B cell (primary cell): ENCODE data around the gene EPB41L5. TPM values are rescaled to one million over a fixed set of nuclear protein-coding genes. Genes with fewer than 3 reads are reported as not detected.
"Not testable (repeated sequence)": the region's sequence is repeated elsewhere in the genome, so short reads cannot be mapped to it uniquely, and the experiment has no call there.

Source experiments
- ATAC-seq: fragments of 200-7000 bp; cut with Tn5 transposase; one replicate; pipeline ENCODE4 v1.10.0; 2021; ENCODE audit warnings: low read depth, mild to moderate bottlenecking, moderate number of reproducible peaks, moderate library complexity
- CTCF ChIA-PET: fragments of 350-600 bp; sonication (Branson Sonifier 250); formaldehyde crosslinking; loops from one replicate; lab custom pipeline; 2021; ENCODE audit warnings: antibody characterized with exemption, inconsistent platforms; lab: Charles Lee
- POLR2A ChIA-PET: fragments of 350-600 bp; sonication (Branson Sonifier 250); formaldehyde crosslinking; loops from one replicate; lab custom pipeline; 2021; ENCODE audit warnings: antibody characterized with exemption; lab: Charles Lee
- DNase-seq: peaks from one replicate; pipeline ENCODE4 v3.0.0; 2013
- H2AFZ ChIP-seq: 2 replicates; pipeline ENCODE4 v1.6.1; 2012; ENCODE audit warnings: mild to moderate bottlenecking, low read depth, low read length; ENCODE audit not compliant: insufficient read depth, poor library complexity, severe bottlenecking
- H3K27ac ChIP-seq, 2 donors: 1 replicate in 1 of 2; 2 replicates in 1 of 2; pipeline ENCODE4 v1.5.1; 2012 to 2013; ENCODE audit warnings: low read length in 2 of 2, mild to moderate bottlenecking in 2 of 2, moderate library complexity in 1 of 2
- H3K27me3 ChIP-seq, 4 experiments: fragments of 200-600 bp in 1 of 4; sonication (generic) in 1 of 4; replicated peaks in 1 of 4; 1 replicate in 2 of 4; 2 replicates in 2 of 4; pipeline versions ENCODE4 v1.6.1 to v1.7.0; 2013 to 2016; ENCODE audit warnings: low read length in 3 of 4, mild to moderate bottlenecking in 2 of 4, mixed read lengths in 1 of 4, moderate library complexity in 1 of 4; ENCODE audit not compliant: insufficient read depth in 4 of 4, control insufficient read depth in 3 of 4; ENCODE audit errors: control extremely low read depth in 1 of 4
- H3K36me3 ChIP-seq, 2 experiments: replicated peaks in 1 of 2; 1 replicate in 1 of 2; 2 replicates in 1 of 2; pipeline versions ENCODE4 v1.6.1 to v1.7.1; 2013; ENCODE audit warnings: low read length in 1 of 2; ENCODE audit not compliant: insufficient read depth in 2 of 2, control insufficient read depth in 1 of 2; ENCODE audit errors: control extremely low read depth in 1 of 2, extremely low read depth in 1 of 2
- H3K4me1 ChIP-seq, 2 donors: fragments of 200-600 bp in 1 of 2; sonication (generic) in 1 of 2; 1 replicate in 1 of 2; 2 replicates in 1 of 2; pipeline versions ENCODE4 v1.5.1 to v1.6.1; 2013 to 2017; ENCODE audit warnings: low read length in 2 of 2; ENCODE audit not compliant: control insufficient read depth in 2 of 2, insufficient read depth in 2 of 2
- H3K4me2 ChIP-seq: replicated peaks from 2 replicates; pipeline ENCODE3; 2012; ENCODE audit warnings: mild to moderate bottlenecking, low read depth, low read length; ENCODE audit not compliant: poor library complexity, severe bottlenecking
- H3K4me3 ChIP-seq, 5 experiments: fragments of 200-600 bp in 1 of 5; sonication (generic) in 1 of 5; 1 replicate in 3 of 5; 2 replicates in 2 of 5; pipeline versions ENCODE4 v1.5.1 to v1.7.0; 2011 to 2016; ENCODE audit warnings: low read length in 4 of 5, mild to moderate bottlenecking in 4 of 5, low read depth in 2 of 5, control low read depth in 1 of 5, moderate library complexity in 1 of 5; ENCODE audit not compliant: insufficient read depth in 1 of 5; ENCODE audit errors: control extremely low read depth in 1 of 5, extremely low read depth in 1 of 5
- H3K79me2 ChIP-seq: fragments of 200-600 bp; sonication (generic); one replicate; pipeline ENCODE4 v1.6.0; 2016; ENCODE audit warnings: low read length; ENCODE audit not compliant: control insufficient read depth, insufficient read depth
- H3K9ac ChIP-seq: fragments of 200-600 bp; sonication (generic); 2 replicates; pipeline ENCODE4 v1.6.1; 2017; ENCODE audit warnings: mild to moderate bottlenecking, low read length, moderate library complexity
- H3K9me3 ChIP-seq, 3 donors: one replicate each; pipeline versions ENCODE4 v1.6.1 to v1.7.1; 2013; ENCODE audit warnings: low read length in 2 of 3; ENCODE audit not compliant: control insufficient read depth in 2 of 3, insufficient read depth in 1 of 3; ENCODE audit errors: control extremely low read depth in 1 of 3
- H4K20me1 ChIP-seq: 2 replicates; pipeline ENCODE4 v1.6.0; 2012; ENCODE audit warnings: mild to moderate bottlenecking, low read length; ENCODE audit not compliant: insufficient read depth, control insufficient read depth, poor library complexity, severe bottlenecking
- H3K27ac Mint-ChIP-seq: one replicate; pipeline ENCODE4 v1.8.0; 2021; ENCODE audit warnings: mixed read lengths
- H3K27me3 Mint-ChIP-seq: one replicate; pipeline ENCODE4 v1.8.0; 2021; ENCODE audit warnings: mixed read lengths
- H3K4me1 Mint-ChIP-seq: one replicate; pipeline ENCODE4 v1.8.0; 2021; ENCODE audit warnings: mixed read lengths
- H3K4me3 Mint-ChIP-seq: one replicate; pipeline ENCODE4 v1.8.0; 2021; ENCODE audit warnings: mixed read lengths
- H3K9me3 Mint-ChIP-seq: one replicate; pipeline ENCODE4 v1.8.0; 2022; ENCODE audit warnings: mixed read lengths; ENCODE audit not compliant: insufficient read depth
- CTCF ChIP-seq: fragments of 200-600 bp; IDR thresholded peaks from one replicate; pipeline ENCODE4 v1.8.0; 2022; ENCODE audit warnings: antibody characterized with exemption, mild to moderate bottlenecking
- EZH2 ChIP-seq: IDR thresholded peaks from 2 replicates; pipeline ENCODE4 v1.6.1; 2012; ENCODE audit warnings: borderline replicate concordance, low read depth, mild to moderate bottlenecking, moderate library complexity, low read length; ENCODE audit not compliant: insufficient read depth, poor library complexity, severe bottlenecking
- WGBS: methylation state at CpG from one replicate; pipeline ENCODE4 v1.1.5; 2013; ENCODE audit warnings: missing lambda C conversion rate; ENCODE audit not compliant: insufficient coverage; 5-methylcytosine and 5-hydroxymethylcytosine counted together
- intact Hi-C: fragments of 100-400 bp; cut with micrococcal nuclease; formaldehyde crosslinking; loops from one replicate; pipeline ENCODE4 v1.10.0; 2022
- polyA plus RNA-seq: library from polyadenylated mRNA; depleted of rRNA; stranded (reverse); fragments of >200 nt; gene quantifications from 2 replicates; pipeline ENCODE4 v1.2.3, GENCODE V29; 2012
- total RNA-seq, 2 donors: library from RNA; stranded (reverse); fragments of 120-200 nt in 1 of 2; gene quantifications; 1 replicate in 1 of 2; 2 replicates in 1 of 2; pipeline versions ENCODE4 v1.2.3 to v1.2.4, GENCODE V29; 2013 to 2022

EPB41L5 gene
- total and polyA plus RNA-seq, 2 donors (not counting 1 experiment from before 2014, with no cell fraction given), result 3.9 to 14.0 TPM

- no peak overlapping the region for H3K27ac Mint-ChIP-seq
- Histone ChIP-seq H3K36me3 (no peaks in the 10 kb centered on the region), H3K27ac (no peak overlapping the region), H3K27me3 (no peaks in the 10 kb centered on the region), H4K20me1 (no peaks in the 10 kb centered on the region), H3K4me1 (no peaks in the 10 kb centered on the region), H3K4me2 (no peak overlapping the region), H3K9ac (no peak overlapping the region), H3K9me3 (peaks cover 4 to 13% (median 11%) of the 10 kb centered on the region in 3 donors), H3K79me2 (no peaks in the 10 kb centered on the region), H3K4me3 (no peak overlapping the region), H2AFZ (no peak overlapping the region)
- ChIA-PET CTCF (interaction anchor here (1.1 kb wide), 1 partner anchor 20 kb away, joined by 3 read pairs; no protein-coding TSS in a partner anchor), POLR2A (no interaction called here)
- DNase-seq, result no peak
- no CpG with 5 or more reads among the region's 1 CpG for WGBS
- H3K4me3 Mint-ChIP-seq, result no peak overlapping the region
- peaks cover 2% of the 10 kb centered on the region for H3K9me3 Mint-ChIP-seq
- intact Hi-C loops, result no loop called here
- no peak for ATAC-seq
- H3K27me3 Mint-ChIP-seq, result no peaks in the 10 kb centered on the region
- H3K4me1 Mint-ChIP-seq, result no peaks in the 10 kb centered on the region
- TF ChIP-seq CTCF (no peak), EZH2 (no peak)
Measured at GRCh38 chr2:120195553-120195952, 182.7 kb downstream of the EPB41L5 start.

DNA sequence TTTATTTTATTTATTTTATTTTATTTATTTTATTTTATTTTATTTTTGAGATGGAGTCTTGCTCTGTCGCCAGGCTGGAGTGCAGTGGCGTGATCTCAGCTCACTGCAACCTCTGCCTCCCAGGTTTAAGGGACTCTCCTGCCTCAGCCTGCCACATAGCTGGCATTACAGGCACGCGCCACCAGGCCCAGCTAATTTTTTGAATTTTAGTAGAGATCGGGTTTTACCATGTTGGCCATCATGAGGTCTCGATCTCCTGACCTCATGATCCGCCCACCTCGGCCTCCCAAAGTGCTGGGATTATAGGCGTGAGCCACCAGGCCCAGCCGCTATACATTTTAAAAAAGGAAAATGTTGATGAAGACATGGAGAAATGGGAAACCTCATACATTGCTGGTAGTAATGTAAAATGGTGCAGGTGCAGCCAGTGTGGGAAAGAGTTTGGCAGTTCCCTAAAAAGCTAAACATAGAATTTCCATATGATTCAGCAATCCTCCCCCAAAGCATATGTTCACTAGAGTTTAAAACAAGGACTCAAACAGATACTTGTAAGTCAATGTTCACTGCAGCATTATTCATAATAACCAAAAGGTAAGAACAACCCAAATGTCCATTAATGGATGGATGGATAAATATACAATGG is 187.1 kb downstream of the EPB41L5 start:
- H3K9ac ChIP-seq, H3K4me1 ChIP-seq, H3K4me3 ChIP-seq, H3K9me3 Mint-ChIP-seq, H3K4me1 Mint-ChIP-seq, H3K27ac Mint-ChIP-seq, H3K27ac ChIP-seq, H3K4me3 Mint-ChIP-seq, ATAC-seq, CTCF ChIA-PET, H3K36me3 ChIP-seq, POLR2A ChIA-PET, H3K79me2 ChIP-seq, H3K27me3 ChIP-seq, H2AFZ ChIP-seq, H3K27me3 Mint-ChIP-seq, intact Hi-C loops, DNase-seq, H4K20me1 ChIP-seq, H3K4me2 ChIP-seq: not testable (repeated sequence)
- H3K9me3 ChIP-seq, result peaks cover 0 to 13% (median 5%) of the 10 kb centered on the region in 3 donors
- 98% methylated on average over 10 of the region's 10 CpGs for WGBS
